ENCODE data around the gene CAMTA1.

CAMTA1 gene

DNA sequence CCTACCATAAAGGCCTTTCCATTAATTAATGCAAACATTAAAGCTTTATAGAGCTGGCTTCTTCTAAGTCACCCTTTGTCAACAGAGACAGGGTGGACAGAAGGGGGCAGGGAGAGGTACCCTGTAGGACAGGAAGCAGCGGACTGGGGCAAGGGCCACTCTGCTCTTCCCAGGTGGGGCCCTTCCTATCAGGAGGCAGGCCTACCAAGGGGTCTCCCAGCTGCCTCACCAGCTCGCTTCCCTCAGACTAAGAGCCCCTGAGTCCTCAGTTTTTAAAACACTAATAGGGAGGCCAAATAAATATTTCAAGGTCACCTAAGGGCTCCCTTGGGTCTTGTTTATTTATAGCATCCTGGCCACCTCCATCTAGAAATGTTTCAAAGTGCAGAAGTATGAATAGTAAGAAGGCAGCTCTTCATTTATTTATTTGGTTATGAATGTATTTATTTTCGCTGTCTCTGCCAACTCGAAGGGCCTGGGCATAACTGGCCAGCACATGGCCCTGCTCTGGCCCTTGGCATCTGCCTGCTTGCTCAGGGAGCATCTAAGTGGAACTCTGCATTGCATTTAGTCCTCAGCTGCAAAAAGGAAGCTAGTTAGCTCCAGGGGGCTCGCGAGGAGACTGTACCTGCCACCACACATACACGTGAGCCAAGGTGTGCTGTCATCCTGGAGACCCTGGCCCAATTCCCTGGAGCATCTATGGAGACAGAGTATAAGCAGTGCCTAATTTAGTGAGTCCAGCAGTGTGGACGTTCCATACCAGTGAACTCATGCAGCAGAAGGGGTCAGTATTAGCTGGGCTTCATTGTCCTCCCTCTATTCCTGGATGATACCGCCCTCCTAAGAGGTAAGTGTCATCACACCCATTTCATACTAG lies 590.8 kb downstream of the CAMTA1 start:
- Histone ChIP-seq H3K27ac (ENCODE audit: extremely low read depth, low read depth, low read length) (no peak overlapping the region), H3K4me1 (ENCODE audit: control insufficient read depth, insufficient read depth, low read length) (peaks cover 7% of the 10 kb centered on the region), H3K36me3 (ENCODE audit: control insufficient read depth in 2 of 2, insufficient read depth in 1 of 2, low read length in 2 of 2) (no peaks in the 10 kb centered on the region), H3K9me3 (ENCODE audit: control insufficient read depth, insufficient read depth, low read depth, low read length) (no peaks in the 10 kb centered on the region), H3K4me3 (ENCODE audit: low read depth, low read length) (no peak overlapping the region)
- TF ChIP-seq, protein P1, sequence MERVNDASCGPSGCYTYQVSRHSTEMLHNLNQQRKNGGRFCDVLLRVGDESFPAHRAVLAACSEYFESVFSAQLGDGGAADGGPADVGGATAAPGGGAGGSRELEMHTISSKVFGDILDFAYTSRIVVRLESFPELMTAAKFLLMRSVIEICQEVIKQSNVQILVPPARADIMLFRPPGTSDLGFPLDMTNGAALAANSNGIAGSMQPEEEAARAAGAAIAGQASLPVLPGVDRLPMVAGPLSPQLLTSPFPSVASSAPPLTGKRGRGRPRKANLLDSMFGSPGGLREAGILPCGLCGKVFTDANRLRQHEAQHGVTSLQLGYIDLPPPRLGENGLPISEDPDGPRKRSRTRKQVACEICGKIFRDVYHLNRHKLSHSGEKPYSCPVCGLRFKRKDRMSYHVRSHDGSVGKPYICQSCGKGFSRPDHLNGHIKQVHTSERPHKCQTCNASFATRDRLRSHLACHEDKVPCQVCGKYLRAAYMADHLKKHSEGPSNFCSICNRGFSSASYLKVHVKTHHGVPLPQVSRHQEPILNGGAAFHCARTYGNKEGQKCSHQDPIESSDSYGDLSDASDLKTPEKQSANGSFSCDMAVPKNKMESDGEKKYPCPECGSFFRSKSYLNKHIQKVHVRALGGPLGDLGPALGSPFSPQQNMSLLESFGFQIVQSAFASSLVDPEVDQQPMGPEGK (tag by site-specific recombination; IDR thresholded peaks at IDR 0.05), result no peak
- TF ChIP-seq ZNF610 (tag by site-specific recombination; IDR thresholded peaks at IDR 0.05; ENCODE audit: borderline replicate concordance) (no peak), ZFP37 (tag by site-specific recombination; IDR thresholded peaks at IDR 0.05) (no peak), ZNF677 (tag by site-specific recombination; IDR thresholded peaks at IDR 0.05) (no peak), ZNF146 (tag by site-specific recombination; IDR thresholded peaks at IDR 0.05) (no peak), EGR2 (tag by site-specific recombination; IDR thresholded peaks at IDR 0.05; ENCODE audit: low read depth) (no peak), ZNF654 (tag by site-specific recombination; IDR thresholded peaks at IDR 0.05; ENCODE audit: low read depth) (no peak)
- TF ChIP-seq, protein P2, sequence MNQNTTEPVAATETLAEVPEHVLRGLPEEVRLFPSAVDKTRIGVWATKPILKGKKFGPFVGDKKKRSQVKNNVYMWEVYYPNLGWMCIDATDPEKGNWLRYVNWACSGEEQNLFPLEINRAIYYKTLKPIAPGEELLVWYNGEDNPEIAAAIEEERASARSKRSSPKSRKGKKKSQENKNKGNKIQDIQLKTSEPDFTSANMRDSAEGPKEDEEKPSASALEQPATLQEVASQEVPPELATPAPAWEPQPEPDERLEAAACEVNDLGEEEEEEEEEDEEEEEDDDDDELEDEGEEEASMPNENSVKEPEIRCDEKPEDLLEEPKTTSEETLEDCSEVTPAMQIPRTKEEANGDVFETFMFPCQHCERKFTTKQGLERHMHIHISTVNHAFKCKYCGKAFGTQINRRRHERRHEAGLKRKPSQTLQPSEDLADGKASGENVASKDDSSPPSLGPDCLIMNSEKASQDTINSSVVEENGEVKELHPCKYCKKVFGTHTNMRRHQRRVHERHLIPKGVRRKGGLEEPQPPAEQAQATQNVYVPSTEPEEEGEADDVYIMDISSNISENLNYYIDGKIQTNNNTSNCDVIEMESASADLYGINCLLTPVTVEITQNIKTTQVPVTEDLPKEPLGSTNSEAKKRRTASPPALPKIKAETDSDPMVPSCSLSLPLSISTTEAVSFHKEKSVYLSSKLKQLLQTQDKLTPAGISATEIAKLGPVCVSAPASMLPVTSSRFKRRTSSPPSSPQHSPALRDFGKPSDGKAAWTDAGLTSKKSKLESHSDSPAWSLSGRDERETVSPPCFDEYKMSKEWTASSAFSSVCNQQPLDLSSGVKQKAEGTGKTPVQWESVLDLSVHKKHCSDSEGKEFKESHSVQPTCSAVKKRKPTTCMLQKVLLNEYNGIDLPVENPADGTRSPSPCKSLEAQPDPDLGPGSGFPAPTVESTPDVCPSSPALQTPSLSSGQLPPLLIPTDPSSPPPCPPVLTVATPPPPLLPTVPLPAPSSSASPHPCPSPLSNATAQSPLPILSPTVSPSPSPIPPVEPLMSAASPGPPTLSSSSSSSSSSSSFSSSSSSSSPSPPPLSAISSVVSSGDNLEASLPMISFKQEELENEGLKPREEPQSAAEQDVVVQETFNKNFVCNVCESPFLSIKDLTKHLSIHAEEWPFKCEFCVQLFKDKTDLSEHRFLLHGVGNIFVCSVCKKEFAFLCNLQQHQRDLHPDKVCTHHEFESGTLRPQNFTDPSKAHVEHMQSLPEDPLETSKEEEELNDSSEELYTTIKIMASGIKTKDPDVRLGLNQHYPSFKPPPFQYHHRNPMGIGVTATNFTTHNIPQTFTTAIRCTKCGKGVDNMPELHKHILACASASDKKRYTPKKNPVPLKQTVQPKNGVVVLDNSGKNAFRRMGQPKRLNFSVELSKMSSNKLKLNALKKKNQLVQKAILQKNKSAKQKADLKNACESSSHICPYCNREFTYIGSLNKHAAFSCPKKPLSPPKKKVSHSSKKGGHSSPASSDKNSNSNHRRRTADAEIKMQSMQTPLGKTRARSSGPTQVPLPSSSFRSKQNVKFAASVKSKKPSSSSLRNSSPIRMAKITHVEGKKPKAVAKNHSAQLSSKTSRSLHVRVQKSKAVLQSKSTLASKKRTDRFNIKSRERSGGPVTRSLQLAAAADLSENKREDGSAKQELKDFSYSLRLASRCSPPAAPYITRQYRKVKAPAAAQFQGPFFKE (tag by site-specific recombination; IDR thresholded peaks at IDR 0.05; ENCODE audit: borderline replicate concordance), result no peak
- ChIA-PET POLR2A (no interaction called here), CTCF (interaction anchor here (0.7 kb wide), 1 partner anchor 63 kb away, joined by 3 read pairs; no protein-coding TSS in a partner anchor)

DNA sequence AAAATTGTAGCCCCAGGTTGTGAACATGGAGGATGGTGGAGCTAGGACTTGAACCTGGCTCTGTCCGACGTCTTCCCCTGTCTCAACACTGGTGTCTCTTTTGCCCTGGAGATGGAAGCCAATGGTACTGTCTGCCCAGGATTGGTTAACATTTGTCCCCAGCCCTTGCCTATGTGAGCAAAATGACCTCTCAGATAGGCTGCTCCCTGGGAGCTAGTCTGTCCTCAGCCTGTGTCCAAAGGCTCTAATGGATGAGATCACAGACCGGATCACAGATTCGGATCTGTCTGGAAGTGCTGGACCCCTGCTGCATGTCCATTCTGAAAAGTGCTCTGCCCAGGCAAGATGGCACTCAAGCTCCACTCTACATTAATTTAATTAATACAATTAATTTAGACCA lies 591.4 kb downstream of the CAMTA1 start:
- Histone ChIP-seq H3K4me1 (ENCODE audit: control insufficient read depth, insufficient read depth, low read length) (peaks cover 7% of the 10 kb centered on the region), H3K27ac (ENCODE audit: extremely low read depth, low read depth, low read length) (no peak overlapping the region), H3K36me3 (ENCODE audit: control insufficient read depth in 2 of 2, insufficient read depth in 1 of 2, low read length in 2 of 2) (no peaks in the 10 kb centered on the region), H3K4me3 (ENCODE audit: low read depth, low read length) (no peak overlapping the region), H3K9me3 (ENCODE audit: control insufficient read depth, insufficient read depth, low read depth, low read length) (no peaks in the 10 kb centered on the region)
- ChIA-PET CTCF (no interaction called here), POLR2A (no interaction called here)
- TF ChIP-seq ZBTB1 (tag by site-specific recombination; IDR thresholded peaks at IDR 0.05) (no peak), ZNF302 (tag by site-specific recombination; IDR thresholded peaks at IDR 0.05; ENCODE audit: low read depth) (no peak), KLF10 (tag by site-specific recombination; IDR thresholded peaks at IDR 0.05) (no peak), GLIS1 (tag by site-specific recombination; IDR thresholded peaks at IDR 0.05) (no peak), PRDM4 (tag by site-specific recombination; IDR thresholded peaks at IDR 0.05) (no peak), ZFHX2 (tag by site-specific recombination; conservative IDR thresholded peaks at IDR 0.05) (no peak), SALL2 (tag by site-specific recombination; IDR thresholded peaks at IDR 0.05; ENCODE audit: borderline replicate concordance) (no peak), ZNF248 (tag by site-specific recombination; IDR thresholded peaks at IDR 0.05) (no peak), ZNF692 (tag by site-specific recombination; IDR thresholded peaks at IDR 0.05) (no peak), ZNF155 (tag by site-specific recombination; IDR thresholded peaks at IDR 0.05) (no peak), ZNF292 (tag by site-specific recombination; IDR thresholded peaks at IDR 0.05; ENCODE audit: borderline replicate concordance, low read depth) (no peak), ZSCAN5A (tag by site-specific recombination; IDR thresholded peaks at IDR 0.05) (no peak)

Measured in HEK293 (cell line).